Coronary artery (tissue), 2 donors: ENCODE measurements around the gene NCK2.

ENCODE experiments used
- DNase-seq: peaks from one replicate; pipeline ENCODE4 v3.0.0-alpha.2; 2017; ENCODE audit warnings: low spot score
- H3K27ac ChIP-seq, 2 donors: fragments of 200-600 bp; sonication (generic); one replicate each; pipeline ENCODE4 v1.5.1; 2016 to 2019
- H3K4me3 ChIP-seq: fragments of 200-600 bp; sonication (generic); 2 replicates; pipeline ENCODE4 v1.5.1; 2016; ENCODE audit warnings: mild to moderate bottlenecking, moderate library complexity
- CTCF ChIP-seq: fragments of 200-600 bp; sonication (generic); IDR thresholded peaks from one replicate; pipeline ENCODE4 v1.5.1; 2019; ENCODE audit warnings: antibody characterized with exemption

NCK2 gene

GRCh38 chr2:105836840-105837692, 92.4 kb downstream of the NCK2 start:
- Histone ChIP-seq H3K27ac (no peak overlapping the region), H3K4me3 (no peak overlapping the region)
- DNase-seq, result no peak
- no peak for TF ChIP-seq CTCF

GRCh38 chr2:105839793-105840192, 95.1 kb downstream of the NCK2 start:
- no peak for TF ChIP-seq CTCF
- Histone ChIP-seq H3K4me3 (no peak overlapping the region), H3K27ac (no peak overlapping the region)
- DNase-seq, result no peak

- TF ChIP-seq CTCF, result no peak
- DNase-seq, result no peak
- no peak overlapping the region for H3K27ac ChIP-seq
- no peak overlapping the region for H3K4me3 ChIP-seq
These were observed 96.2 kb downstream of the NCK2 start for GRCh38 chr2:105840933-105841332.

GRCh38 chr2:105841551-105841950, 96.8 kb downstream of the NCK2 start:
- TF ChIP-seq CTCF, result no peak
- DNase-seq, result no peak
- H3K4me3 ChIP-seq, result no peak overlapping the region
- no peak overlapping the region for H3K27ac ChIP-seq

- DNase-seq, result no peak
- TF ChIP-seq CTCF, result no peak
- H3K27ac ChIP-seq, result no peak overlapping the region
These were observed 97.8 kb downstream of the NCK2 start for GRCh38 chr2:105842555-105842954.

GRCh38 chr2:105843476-105844374, 99.0 kb downstream of the NCK2 start:
- no peak for DNase-seq
- Histone ChIP-seq H3K27ac (no peak overlapping the region), H3K4me3 (no peak overlapping the region)
- TF ChIP-seq CTCF, result no peak

More at GRCh38 chr2:105842555-105842954, 97.8 kb downstream of the NCK2 start:
- no peak overlapping the region for H3K4me3 ChIP-seq
